DMS153 (cell line): ENCODE results near the gene ZMYND15.

Source experiments
- DNase-seq: peaks from one replicate; lab custom pipeline; 2025; lab: John Stamatoyannopoulos, UW

The ZMYND15 gene

DNA sequence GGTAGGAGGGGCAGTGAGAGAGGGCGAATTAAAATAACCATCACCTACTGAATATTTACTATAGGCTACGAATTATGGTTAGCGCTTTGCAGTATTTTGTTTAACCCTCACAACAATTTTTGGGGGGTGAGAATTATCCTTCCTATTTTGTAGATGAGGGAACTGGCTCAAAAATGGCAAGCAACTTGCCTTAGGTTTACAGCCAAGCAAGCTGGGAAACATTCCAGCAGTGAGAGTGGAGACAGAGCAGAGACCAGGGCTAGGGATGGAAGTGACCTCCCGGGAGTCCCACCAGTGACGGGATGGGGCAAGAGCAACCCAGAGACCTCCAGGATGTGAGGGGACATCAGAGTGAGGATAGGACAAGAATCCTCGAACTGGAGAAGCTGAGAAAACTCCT lies 46.9 kb downstream of the ZMYND15 start:
- DNase-seq = no peak

- no peak for DNase-seq
These were observed 48.6 kb downstream of the ZMYND15 start for GRCh38 chr17:4788159-4788806.

- no peak for DNase-seq
These were observed 49.4 kb downstream of the ZMYND15 start, which contains the start of gene GLTPD2 for GRCh38 chr17:4788807-4789700. GLTPD2 (plus strand) TSS chr17:4788964; CDS start chr17:4789012, 48 bp downstream.

DNA sequence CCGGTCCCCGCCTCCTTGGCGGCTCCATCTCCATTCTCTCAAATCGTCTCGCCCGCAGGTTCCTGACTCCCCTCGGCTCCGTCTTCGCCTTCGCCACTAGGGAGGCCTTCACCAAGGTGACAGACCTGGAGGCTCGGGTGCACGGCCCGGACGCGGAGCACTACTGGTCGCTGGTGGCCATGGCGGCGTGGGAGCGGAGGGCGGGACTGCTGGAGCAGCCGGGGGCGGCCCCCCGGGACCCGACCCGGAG lies 50.0 kb downstream of the ZMYND15 start:
- no peak for DNase-seq

DNA sequence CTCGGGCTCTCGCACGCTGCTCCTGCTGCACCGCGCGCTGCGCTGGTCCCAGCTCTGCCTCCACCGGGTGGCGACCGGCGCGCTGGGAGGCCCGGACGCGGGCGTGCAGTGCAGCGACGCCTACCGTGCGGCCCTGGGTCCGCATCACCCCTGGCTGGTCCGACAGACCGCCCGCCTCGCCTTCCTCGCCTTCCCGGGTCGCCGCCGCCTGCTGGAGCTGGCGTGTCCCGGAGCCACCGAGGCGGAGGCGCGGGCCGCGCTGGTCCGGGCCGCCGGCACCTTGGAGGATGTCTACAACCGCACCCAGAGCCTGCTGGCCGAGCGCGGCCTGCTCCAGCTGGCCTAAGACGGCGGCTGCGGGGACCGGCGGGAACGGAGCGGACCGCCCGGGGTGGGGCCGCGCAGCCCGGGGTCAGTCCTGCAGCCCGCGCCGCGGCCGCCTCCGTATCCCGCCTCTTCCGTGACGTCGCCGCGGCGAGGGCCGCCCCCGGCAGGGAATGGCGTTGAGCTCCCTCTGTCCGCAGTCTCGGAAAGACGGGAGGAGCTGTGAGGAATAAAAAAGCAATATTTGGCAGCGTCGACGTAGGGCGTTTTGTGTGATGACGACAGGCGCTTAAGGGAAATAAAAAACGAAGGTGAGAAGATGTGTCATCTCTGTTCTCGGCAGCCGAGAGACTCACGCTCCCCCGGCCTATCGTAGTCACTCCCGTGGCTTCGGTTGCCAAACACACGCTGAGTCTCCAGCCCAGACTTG lies 50.5 kb downstream of the ZMYND15 start:
- DNase-seq = peak; percentile 42

GRCh38 chr17:4790705-4791088 lies 51.1 kb downstream of the ZMYND15 start:
- DNase-seq = no peak

- no peak for DNase-seq
These were observed 55.5 kb downstream of the ZMYND15 start for GRCh38 chr17:4795168-4795567.
